Endothelial cell of umbilical vein (primary cell): Measurements from ENCODE around the gene TMEM126A.
A peak's percentile ranks its signal among the peaks of the same experiment; 100 is the strongest.

ENCODE experiments used
- CTCF ChIP-seq, 2 donors: IDR thresholded peaks; 1 replicate in 1 of 2; 2 replicates in 1 of 2; pipeline ENCODE4 v1.5.1; 2011; ENCODE audit warnings: low read length in 2 of 2, mild to moderate bottlenecking in 2 of 2, moderate library complexity in 2 of 2, control low read depth in 1 of 2, inconsistent platforms in 1 of 2, low read depth in 1 of 2; ENCODE audit not compliant: insufficient read depth in 1 of 2; ENCODE audit errors: extremely low read depth in 1 of 2
- GATA2 ChIP-seq: IDR thresholded peaks from 2 replicates; pipeline ENCODE4 v1.7.0; 2011; ENCODE audit warnings: low read depth, mild to moderate bottlenecking, moderate library complexity, mixed read lengths, low read length; ENCODE audit not compliant: insufficient read length, insufficient read depth
- MYC ChIP-seq: IDR thresholded peaks from one replicate; pipeline ENCODE4 v1.6.1; 2011; ENCODE audit warnings: mild to moderate bottlenecking, low read depth, low read length
- POLR2A ChIP-seq: IDR thresholded peaks from 2 replicates; pipeline ENCODE4 v1.6.1; 2012; ENCODE audit warnings: low read depth, mild to moderate bottlenecking, control low read depth, low read length
- POLR2AphosphoS5 ChIP-seq: IDR thresholded peaks from 2 replicates; pipeline ENCODE4 v1.6.1; 2012; ENCODE audit warnings: low read depth, mild to moderate bottlenecking, control low read depth, low read length, moderate library complexity; ENCODE audit not compliant: insufficient read depth

GRCh38 chr11:85664615-85665481, 17.1 kb downstream of the TMEM126A start, which contains the start of gene CREBZF:
- TF ChIP-seq POLR2AphosphoS5 (peak; percentile 95), CTCF (IDR thresholded peaks at IDR 0.05; ENCODE audit: extremely low read depth in 1 of 2, insufficient read depth in 1 of 2, low read depth in 1 of 2, low read length in 2 of 2) (no peak), GATA2 (no peak), MYC (peak; percentile 60), POLR2A (peak; percentile 90)
